Measurements from ENCODE around the gene NUP205.
A peak's percentile ranks its signal among the peaks of the same experiment; 100 is the strongest.

Gene NUP205

DNA sequence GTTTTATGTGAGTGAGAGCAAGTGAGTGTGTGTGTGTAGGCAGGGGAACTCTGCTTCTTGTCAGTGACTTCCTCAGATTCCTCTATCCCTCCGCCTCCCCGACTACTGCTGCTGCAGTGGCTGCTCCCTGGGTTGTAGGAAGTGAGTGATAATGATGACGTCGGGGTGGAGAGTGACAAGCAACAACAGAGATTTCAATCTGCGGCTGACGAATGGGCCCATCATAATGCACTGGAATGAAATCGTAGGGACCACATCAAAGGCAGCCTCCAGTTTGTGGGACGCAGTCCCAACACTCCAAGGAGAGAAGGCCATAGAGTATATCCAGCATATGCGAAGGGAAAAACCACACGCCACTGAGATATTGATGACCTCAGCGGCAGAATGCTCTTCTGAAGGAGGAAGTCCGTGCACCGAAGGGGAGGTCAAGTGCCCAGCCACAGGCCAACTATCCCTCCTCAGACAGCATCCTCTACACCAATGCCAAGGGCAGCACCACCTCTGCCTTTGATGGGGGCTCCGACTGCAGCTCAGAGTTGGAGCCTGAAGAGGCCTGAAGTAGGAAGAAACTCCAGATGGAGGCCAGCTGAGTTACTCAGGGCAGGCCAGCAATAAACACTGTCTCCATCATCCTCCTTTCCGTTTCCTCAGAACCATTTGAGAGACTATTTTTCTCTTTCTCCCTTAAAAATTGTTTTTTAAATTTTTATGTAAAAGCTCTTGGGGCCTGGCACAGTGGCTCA, 93.3 kb downstream of the NUP205 start:
- Histone ChIP-seq H3K4me3 (ENCODE audit: low read depth in 1 of 2, low read length in 2 of 2) (no peak overlapping the region), H3K9me3 (ENCODE audit: control insufficient read depth in 1 of 2, low read length in 2 of 2) (no peaks in the 10 kb centered on the region), H3K4me1 (ENCODE audit: control insufficient read depth in 1 of 2, insufficient read depth in 2 of 2, low read length in 2 of 2) (no peaks in the 10 kb centered on the region), H3K27ac (ENCODE audit: low read depth, low read length) (no peak overlapping the region), H3K36me3 (ENCODE audit: control insufficient read depth in 1 of 2, insufficient read depth in 2 of 2, low read length in 2 of 2) (peaks cover 1 to 15% of the 10 kb centered on the region in 2 donors), H3K9ac (ENCODE audit: low read depth in 1 of 2, low read length in 2 of 2) (no peak overlapping the region), H3K27me3 (ENCODE audit: control insufficient read depth in 1 of 2, insufficient read depth in 2 of 2, low read length in 2 of 2) (no peaks in the 10 kb centered on the region)

DNA sequence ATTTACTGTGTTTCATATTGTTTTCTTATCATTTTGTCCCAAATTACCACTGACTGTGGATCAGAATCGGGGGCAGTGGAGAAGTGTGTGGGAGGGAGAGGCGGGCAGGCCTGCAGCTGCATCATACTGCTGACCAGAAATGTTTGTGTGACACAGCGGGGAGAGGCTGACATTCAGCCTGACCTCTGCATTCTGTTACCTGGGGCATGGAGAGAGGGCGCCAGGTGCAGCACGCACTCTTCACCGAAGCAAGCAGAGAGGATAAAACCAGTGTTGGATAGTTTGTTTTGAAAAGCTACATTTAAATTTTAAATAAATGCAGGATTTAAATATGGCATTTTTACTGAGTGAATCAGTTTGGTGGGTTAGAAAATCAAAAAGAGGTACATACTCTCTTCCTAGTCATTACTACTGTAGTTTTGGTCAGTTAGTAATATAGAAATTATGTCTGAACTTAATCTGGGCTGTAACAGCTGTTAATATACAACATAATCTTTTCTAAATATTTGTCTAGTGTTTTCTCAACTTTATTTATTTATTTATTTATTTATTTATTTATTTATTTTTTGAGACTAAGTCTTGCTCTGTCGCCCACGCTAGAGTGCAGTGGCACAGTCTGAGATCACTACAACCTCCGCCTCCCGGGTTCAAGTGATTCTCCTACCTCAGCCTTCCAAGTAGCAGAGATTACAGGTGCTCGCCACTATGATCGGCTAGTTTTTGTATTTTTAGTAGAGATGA, 95.8 kb downstream of the NUP205 start:
- Histone ChIP-seq H3K36me3 (ENCODE audit: control insufficient read depth in 1 of 2, insufficient read depth in 2 of 2, low read length in 2 of 2) (no peaks in the 10 kb centered on the region), H3K27ac (ENCODE audit: low read depth, low read length) (no peak overlapping the region), H3K4me3 (ENCODE audit: low read depth in 1 of 2, low read length in 2 of 2) (no peak overlapping the region), H3K27me3 (ENCODE audit: control insufficient read depth in 1 of 2, insufficient read depth in 2 of 2, low read length in 2 of 2) (no peaks in the 10 kb centered on the region), H3K4me1 (ENCODE audit: control insufficient read depth in 1 of 2, insufficient read depth in 2 of 2, low read length in 2 of 2) (no peaks in the 10 kb centered on the region), H3K9me3 (ENCODE audit: control insufficient read depth in 1 of 2, low read length in 2 of 2) (no peaks in the 10 kb centered on the region), H3K9ac (ENCODE audit: low read depth in 1 of 2, low read length in 2 of 2) (no peak overlapping the region)

DNA sequence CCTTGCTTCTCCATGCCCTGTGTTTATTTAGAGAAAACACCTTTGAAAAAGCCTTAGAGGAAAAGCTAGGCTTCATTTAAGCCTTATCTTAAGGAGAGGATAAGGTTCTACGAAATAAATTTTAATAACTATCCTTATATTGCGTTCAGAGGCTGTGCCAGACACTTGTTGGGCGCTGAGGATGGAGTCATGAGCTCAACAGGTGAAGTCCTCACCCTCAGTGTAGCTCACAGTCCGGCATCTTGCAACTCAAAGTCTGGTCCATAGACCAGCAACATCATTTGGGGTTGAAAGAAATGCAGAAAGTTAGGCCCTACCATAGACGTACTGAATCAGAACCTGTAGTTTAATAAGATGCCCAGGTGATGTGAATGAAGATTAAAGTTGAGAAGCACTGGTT, 100.8 kb downstream of the NUP205 start:
- no peaks in the 10 kb centered on the region for H3K27me3 ChIP-seq (ENCODE audit: control insufficient read depth in 1 of 2, insufficient read depth in 2 of 2, low read length in 2 of 2)
- H3K9ac ChIP-seq (ENCODE audit: low read depth in 1 of 2, low read length in 2 of 2), result no peak overlapping the region
- no peak overlapping the region for H3K27ac ChIP-seq (ENCODE audit: low read depth, low read length)
- H3K4me3 ChIP-seq (ENCODE audit: low read depth in 1 of 2, low read length in 2 of 2), result no peak overlapping the region
- H3K4me1 ChIP-seq (ENCODE audit: control insufficient read depth in 1 of 2, insufficient read depth in 2 of 2, low read length in 2 of 2), result peaks cover 0 to 7% of the 10 kb centered on the region in 2 donors
- no peaks in the 10 kb centered on the region for H3K9me3 ChIP-seq (ENCODE audit: control insufficient read depth in 1 of 2, low read length in 2 of 2)
- no peaks in the 10 kb centered on the region for H3K36me3 ChIP-seq (ENCODE audit: control insufficient read depth in 1 of 2, insufficient read depth in 2 of 2, low read length in 2 of 2)

DNA sequence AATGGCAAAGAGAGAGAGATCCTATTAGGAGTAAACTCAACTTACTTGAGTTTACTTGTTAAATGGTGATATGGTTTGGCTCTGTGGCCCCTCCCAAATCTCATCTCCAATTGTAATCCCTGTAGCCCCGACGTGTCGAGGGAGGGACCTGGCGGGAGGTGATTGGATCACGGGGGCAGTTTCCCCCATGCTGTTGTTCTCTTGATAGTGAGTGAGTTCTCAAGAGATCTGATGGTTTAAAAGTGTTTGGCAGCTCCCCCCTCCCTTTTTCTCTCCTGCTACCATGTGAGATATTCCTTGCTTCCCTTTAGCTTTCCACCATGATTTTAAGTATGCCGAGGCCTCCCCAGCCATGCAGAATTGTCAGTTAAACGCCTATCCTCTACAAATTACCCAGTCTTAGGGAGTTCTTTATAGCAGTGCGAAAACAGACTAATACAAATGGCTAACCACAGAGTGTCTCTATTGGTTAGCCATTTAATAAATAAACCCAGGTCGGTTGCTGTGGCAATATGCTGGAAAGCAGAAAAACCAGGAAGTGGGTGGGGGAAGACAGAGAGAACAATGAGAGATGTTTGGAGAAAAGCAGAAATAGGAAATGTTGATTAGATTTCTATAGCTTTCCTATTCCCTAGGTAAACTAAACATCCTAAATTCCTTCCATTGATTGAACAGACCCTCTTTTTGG, 101.6 kb downstream of the NUP205 start:
- H3K27ac ChIP-seq (ENCODE audit: low read depth, low read length), result no peak overlapping the region
- H3K9ac ChIP-seq (ENCODE audit: low read depth in 1 of 2, low read length in 2 of 2), result no peak overlapping the region
- H3K4me1 ChIP-seq (ENCODE audit: control insufficient read depth in 1 of 2, insufficient read depth in 2 of 2, low read length in 2 of 2), result peaks cover 0 to 12% of the 10 kb centered on the region in 2 donors
- no peak overlapping the region for H3K4me3 ChIP-seq (ENCODE audit: low read depth in 1 of 2, low read length in 2 of 2)
- H3K36me3 ChIP-seq (ENCODE audit: control insufficient read depth in 1 of 2, insufficient read depth in 2 of 2, low read length in 2 of 2), result no peaks in the 10 kb centered on the region
- H3K9me3 ChIP-seq (ENCODE audit: control insufficient read depth in 1 of 2, low read length in 2 of 2), result no peaks in the 10 kb centered on the region
- no peaks in the 10 kb centered on the region for H3K27me3 ChIP-seq (ENCODE audit: control insufficient read depth in 1 of 2, insufficient read depth in 2 of 2, low read length in 2 of 2)

DNA sequence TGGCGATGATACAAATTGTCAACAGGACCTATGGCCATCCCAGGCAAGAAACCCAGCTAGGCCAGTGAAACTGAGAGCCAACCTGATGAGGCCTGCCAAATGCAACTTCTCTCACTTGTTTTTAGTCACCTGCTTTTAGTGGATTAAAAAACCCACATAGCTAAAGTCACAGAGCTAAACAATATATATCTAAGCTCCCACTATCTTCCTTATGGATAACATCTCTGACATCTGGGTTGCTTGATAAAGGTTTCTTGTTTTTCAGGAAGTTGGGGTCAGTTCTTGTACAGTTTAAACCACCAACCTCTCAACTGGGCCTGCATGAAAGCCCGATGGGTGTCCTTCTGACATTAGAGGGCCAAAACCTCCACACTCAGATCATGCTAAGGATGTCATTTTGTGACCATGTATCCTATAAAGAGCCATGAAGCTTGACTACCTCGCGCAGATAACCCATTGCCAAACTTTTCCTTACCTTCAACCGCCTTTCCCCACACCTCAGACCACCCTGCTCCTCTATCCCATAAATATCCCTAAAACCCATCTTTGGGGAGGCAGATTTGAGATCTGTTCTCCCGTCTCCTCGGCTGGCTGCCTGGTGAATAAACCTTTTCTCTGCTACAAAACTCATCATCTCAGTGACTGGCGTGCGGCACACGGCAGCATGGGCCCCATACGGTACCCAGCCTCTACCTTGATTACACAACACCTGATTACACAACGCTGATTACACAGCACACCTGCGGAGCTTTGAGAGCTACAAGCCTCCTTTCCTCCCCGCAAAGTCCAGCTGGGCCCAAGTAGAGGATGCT, 103.8 kb downstream of the NUP205 start:
- Histone ChIP-seq H3K9me3 (ENCODE audit: control insufficient read depth in 1 of 2, low read length in 2 of 2) (no peaks in the 10 kb centered on the region), H3K36me3 (ENCODE audit: control insufficient read depth in 1 of 2, insufficient read depth in 2 of 2, low read length in 2 of 2) (no peaks in the 10 kb centered on the region), H3K9ac (ENCODE audit: low read depth in 1 of 2, low read length in 2 of 2) (peak overlapping the region; percentile 48 to 90), H3K27me3 (ENCODE audit: control insufficient read depth in 1 of 2, insufficient read depth in 2 of 2, low read length in 2 of 2) (no peaks in the 10 kb centered on the region), H3K4me1 (ENCODE audit: control insufficient read depth in 1 of 2, insufficient read depth in 2 of 2, low read length in 2 of 2) (peaks cover 0 to 12% of the 10 kb centered on the region in 2 donors), H3K4me3 (ENCODE audit: low read depth in 1 of 2, low read length in 2 of 2) (peak overlapping the region; percentile 96), H3K27ac (ENCODE audit: low read depth, low read length) (peak overlapping the region; percentile 58)

DNA sequence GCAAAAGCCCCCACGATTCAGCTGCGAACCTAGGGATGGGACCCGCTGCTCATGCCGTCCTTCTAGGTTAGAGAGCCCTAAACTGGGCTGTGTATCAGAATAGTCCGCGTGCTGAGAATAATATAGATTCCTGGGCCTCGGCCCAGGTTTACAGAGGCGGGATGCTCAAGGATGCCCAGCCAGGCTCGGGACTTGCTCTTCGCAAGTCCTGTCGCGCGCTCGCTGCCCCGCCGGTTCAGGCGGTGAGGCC, 104.3 kb downstream of the NUP205 start:
- peak overlapping the region; percentile 58 for H3K27ac ChIP-seq (ENCODE audit: low read depth, low read length)
- H3K9me3 ChIP-seq (ENCODE audit: control insufficient read depth in 1 of 2, low read length in 2 of 2), result no peaks in the 10 kb centered on the region
- H3K36me3 ChIP-seq (ENCODE audit: control insufficient read depth in 1 of 2, insufficient read depth in 2 of 2, low read length in 2 of 2), result no peaks in the 10 kb centered on the region
- peak overlapping the region; percentile 48 to 90 for H3K9ac ChIP-seq (ENCODE audit: low read depth in 1 of 2, low read length in 2 of 2)
- H3K4me3 ChIP-seq (ENCODE audit: low read depth in 1 of 2, low read length in 2 of 2), result peak overlapping the region; percentile 96
- no peaks in the 10 kb centered on the region for H3K27me3 ChIP-seq (ENCODE audit: control insufficient read depth in 1 of 2, insufficient read depth in 2 of 2, low read length in 2 of 2)
- peaks cover 0 to 12% of the 10 kb centered on the region in 2 donors for H3K4me1 ChIP-seq (ENCODE audit: control insufficient read depth in 1 of 2, insufficient read depth in 2 of 2, low read length in 2 of 2)

DNA sequence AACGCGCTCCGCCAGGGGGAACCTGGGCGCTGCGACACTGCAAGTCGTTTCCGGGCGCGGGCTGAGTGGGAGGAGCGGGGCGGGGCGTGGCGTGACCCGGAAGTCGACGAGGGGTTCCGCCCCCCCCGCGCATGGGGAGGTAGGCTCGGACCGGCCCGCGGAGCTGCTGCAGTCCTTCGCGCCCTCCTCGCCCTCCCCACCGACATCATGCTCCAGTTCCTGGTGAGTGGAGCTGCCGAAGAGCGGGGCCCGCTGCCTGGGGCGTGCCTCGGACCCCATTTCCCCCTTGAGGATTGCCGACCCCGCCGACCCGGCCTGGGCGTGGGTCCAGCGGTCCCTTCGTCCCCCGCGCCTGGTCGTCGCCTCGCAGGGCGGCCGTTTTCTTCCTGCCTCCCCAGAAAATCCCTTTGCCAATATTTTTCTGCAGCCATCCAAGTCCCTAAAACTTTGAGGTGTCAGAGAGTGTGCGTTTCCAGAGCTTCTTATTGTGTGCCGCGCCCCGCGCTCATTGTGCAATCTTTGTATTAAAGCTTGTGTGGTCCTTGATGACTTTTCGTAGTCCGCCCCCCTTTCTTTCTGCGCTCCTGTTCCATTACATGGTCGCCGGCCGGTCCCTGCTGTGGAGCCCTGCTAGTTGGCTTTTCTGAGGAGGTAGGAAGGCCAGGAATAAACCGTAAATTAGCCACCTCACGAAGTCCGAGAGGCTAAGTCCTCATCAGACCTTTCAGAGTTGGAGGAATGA, 104.8 kb downstream of the NUP205 start, which contains the start of gene STMP1:
Gene STMP1, plus strand, starts transcription at position 142 of the 742 bp plus-strand sequence.
- H3K4me3 ChIP-seq (ENCODE audit: low read depth in 1 of 2, low read length in 2 of 2), result peak within 1 kb of the TSS; percentile 96
- H3K27me3 ChIP-seq (ENCODE audit: control insufficient read depth in 1 of 2, insufficient read depth in 2 of 2, low read length in 2 of 2), result no peaks in the 10 kb centered on the region
- peaks cover 0 to 12% of the 10 kb centered on the region in 2 donors for H3K4me1 ChIP-seq (ENCODE audit: control insufficient read depth in 1 of 2, insufficient read depth in 2 of 2, low read length in 2 of 2)
- H3K27ac ChIP-seq (ENCODE audit: low read depth, low read length), result peak within 1 kb of the TSS; percentile 88
- peak within 1 kb of the TSS; percentile 90 to 94 for H3K9ac ChIP-seq (ENCODE audit: low read depth in 1 of 2, low read length in 2 of 2)
- no peaks in the 10 kb centered on the region for H3K36me3 ChIP-seq (ENCODE audit: control insufficient read depth in 1 of 2, insufficient read depth in 2 of 2, low read length in 2 of 2)
- no peaks in the 10 kb centered on the region for H3K9me3 ChIP-seq (ENCODE audit: control insufficient read depth in 1 of 2, low read length in 2 of 2)

DNA sequence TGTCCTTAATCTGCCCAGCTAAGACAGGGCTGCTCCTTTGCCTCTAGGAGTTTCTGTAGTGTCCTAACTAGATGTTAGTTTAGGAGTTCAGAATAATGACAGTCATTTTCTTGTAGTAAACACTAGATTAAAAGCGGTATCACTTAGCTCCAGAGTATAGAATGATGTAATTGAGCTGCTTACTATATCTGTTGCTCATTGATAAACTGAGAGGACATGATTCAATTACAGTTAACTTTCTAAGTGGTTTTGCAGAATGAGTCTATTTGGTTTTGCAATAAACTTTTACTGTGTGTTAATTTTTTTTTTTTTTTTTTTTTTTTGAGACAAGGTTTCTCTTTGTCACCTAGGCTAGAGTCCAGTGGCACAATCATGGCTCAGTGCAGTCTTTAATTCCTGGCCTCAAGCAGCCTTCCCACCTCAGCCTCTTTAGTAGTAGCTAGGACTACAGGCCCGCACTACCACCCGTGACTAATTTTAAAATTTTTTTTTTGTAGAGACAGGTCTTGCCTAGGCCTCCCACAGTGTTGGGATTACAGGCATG, 106.4 kb downstream of the NUP205 start:
- Histone ChIP-seq H3K27ac (ENCODE audit: low read depth, low read length) (no peak overlapping the region), H3K4me1 (ENCODE audit: control insufficient read depth in 1 of 2, insufficient read depth in 2 of 2, low read length in 2 of 2) (peaks cover 0 to 12% of the 10 kb centered on the region in 2 donors), H3K36me3 (ENCODE audit: control insufficient read depth in 1 of 2, insufficient read depth in 2 of 2, low read length in 2 of 2) (no peaks in the 10 kb centered on the region), H3K27me3 (ENCODE audit: control insufficient read depth in 1 of 2, insufficient read depth in 2 of 2, low read length in 2 of 2) (no peaks in the 10 kb centered on the region), H3K9ac (ENCODE audit: low read depth in 1 of 2, low read length in 2 of 2) (no peak overlapping the region), H3K4me3 (ENCODE audit: low read depth in 1 of 2, low read length in 2 of 2) (no peak overlapping the region), H3K9me3 (ENCODE audit: control insufficient read depth in 1 of 2, low read length in 2 of 2) (no peaks in the 10 kb centered on the region)

DNA sequence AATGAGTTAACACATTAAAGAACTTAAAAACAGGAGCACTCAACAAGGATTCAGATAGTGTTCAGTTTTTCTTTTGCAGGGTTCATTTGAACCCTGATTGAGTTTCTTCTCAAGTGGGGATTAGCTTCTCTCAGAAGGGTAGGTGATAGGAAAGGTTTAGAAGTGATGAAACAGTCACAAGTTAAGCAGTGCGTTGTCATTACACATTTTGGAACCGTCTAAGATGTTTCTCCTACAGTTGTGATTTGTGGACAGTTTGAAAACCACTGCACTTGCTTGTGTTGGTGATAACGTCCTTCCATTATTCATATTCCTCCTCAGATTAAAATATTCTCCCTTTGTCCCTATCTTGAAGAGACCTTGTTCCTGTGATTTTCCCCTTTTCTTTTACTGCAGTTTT, 107.3 kb downstream of the NUP205 start:
- Histone ChIP-seq H3K36me3 (ENCODE audit: control insufficient read depth in 1 of 2, insufficient read depth in 2 of 2, low read length in 2 of 2) (no peaks in the 10 kb centered on the region), H3K27ac (ENCODE audit: low read depth, low read length) (no peak overlapping the region), H3K4me3 (ENCODE audit: low read depth in 1 of 2, low read length in 2 of 2) (no peak overlapping the region), H3K9me3 (ENCODE audit: control insufficient read depth in 1 of 2, low read length in 2 of 2) (no peaks in the 10 kb centered on the region), H3K9ac (ENCODE audit: low read depth in 1 of 2, low read length in 2 of 2) (no peak overlapping the region), H3K4me1 (ENCODE audit: control insufficient read depth in 1 of 2, insufficient read depth in 2 of 2, low read length in 2 of 2) (peaks cover 0 to 12% of the 10 kb centered on the region in 2 donors), H3K27me3 (ENCODE audit: control insufficient read depth in 1 of 2, insufficient read depth in 2 of 2, low read length in 2 of 2) (no peaks in the 10 kb centered on the region)

Data from duodenal mucosa (tissue), 2 donors.